Adrenal gland (tissue), 5 donors: ENCODE data around the gene TNKS1BP1.

Source experiments
- POLR2A ChIP-seq, 2 donors: fragments of 450-650 bp; IDR thresholded peaks; one replicate each; pipeline ENCODE4 v1.6.1; 2017; ENCODE audit warnings: antibody characterized with exemption in 2 of 2, mild to moderate bottlenecking in 2 of 2, moderate library complexity in 1 of 2
- TF ChIP-seq, protein P1 (sequence below), 6 experiments: fragments of 450-650 bp in 4 of 6; fragments of 200-600 bp in 2 of 6; sonication (generic) in 1 of 6; IDR thresholded peaks; 1 replicate in 5 of 6; 2 replicates in 1 of 6; pipeline versions ENCODE4 v1.5.1 to v1.8.0; 2016 to 2021; ENCODE audit warnings: antibody characterized with exemption in 6 of 6, mild to moderate bottlenecking in 2 of 6, moderate library complexity in 1 of 6
- donor health status: DM: no; HTN: no; CAD: no.

GRCh38 chr11:57364851-57365660 lies 40.3 kb upstream of the TNKS1BP1 start:
- TF ChIP-seq, protein P1, sequence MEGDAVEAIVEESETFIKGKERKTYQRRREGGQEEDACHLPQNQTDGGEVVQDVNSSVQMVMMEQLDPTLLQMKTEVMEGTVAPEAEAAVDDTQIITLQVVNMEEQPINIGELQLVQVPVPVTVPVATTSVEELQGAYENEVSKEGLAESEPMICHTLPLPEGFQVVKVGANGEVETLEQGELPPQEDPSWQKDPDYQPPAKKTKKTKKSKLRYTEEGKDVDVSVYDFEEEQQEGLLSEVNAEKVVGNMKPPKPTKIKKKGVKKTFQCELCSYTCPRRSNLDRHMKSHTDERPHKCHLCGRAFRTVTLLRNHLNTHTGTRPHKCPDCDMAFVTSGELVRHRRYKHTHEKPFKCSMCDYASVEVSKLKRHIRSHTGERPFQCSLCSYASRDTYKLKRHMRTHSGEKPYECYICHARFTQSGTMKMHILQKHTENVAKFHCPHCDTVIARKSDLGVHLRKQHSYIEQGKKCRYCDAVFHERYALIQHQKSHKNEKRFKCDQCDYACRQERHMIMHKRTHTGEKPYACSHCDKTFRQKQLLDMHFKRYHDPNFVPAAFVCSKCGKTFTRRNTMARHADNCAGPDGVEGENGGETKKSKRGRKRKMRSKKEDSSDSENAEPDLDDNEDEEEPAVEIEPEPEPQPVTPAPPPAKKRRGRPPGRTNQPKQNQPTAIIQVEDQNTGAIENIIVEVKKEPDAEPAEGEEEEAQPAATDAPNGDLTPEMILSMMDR (IDR thresholded peaks at IDR 0.05) = no peak
- TF ChIP-seq POLR2A (IDR thresholded peaks at IDR 0.05) = no peak
